22Rv1 (cell line): ENCODE results near the gene UVRAG.

Experiments used
- CTCF ChIP-seq: fragments of 450-650 bp; IDR thresholded peaks from 2 replicates; pipeline ENCODE4 v1.5.1; 2017; ENCODE audit warnings: mild to moderate bottlenecking
- ZFX ChIP-seq: fragments of 450-650 bp; IDR thresholded peaks from 2 replicates; pipeline ENCODE4 v1.6.1; 2017; ENCODE audit warnings: antibody characterized with exemption, borderline replicate concordance

GRCh38 chr11:76051937-76052336, 236.9 kb downstream of the UVRAG start:
- no peak for TF ChIP-seq CTCF
- TF ChIP-seq ZFX, result no peak
